ENCODE measurements around the gene ZMIZ2.
"Not testable (repeated sequence)": the region's sequence is repeated elsewhere in the genome, so short reads cannot be mapped to it uniquely, and the experiment has no call there.

The ZMIZ2 gene

GRCh38 chr7:44759246-44759645 is 10.6 kb downstream of the ZMIZ2 start:
- no peak for DNase-seq

- no peak for DNase-seq
Measured at GRCh38 chr7:44760034-44760580, 11.5 kb downstream of the ZMIZ2 start.

GRCh38 chr7:44761207-44762161 is 12.8 kb downstream of the ZMIZ2 start:
- DNase-seq: no peak

DNA sequence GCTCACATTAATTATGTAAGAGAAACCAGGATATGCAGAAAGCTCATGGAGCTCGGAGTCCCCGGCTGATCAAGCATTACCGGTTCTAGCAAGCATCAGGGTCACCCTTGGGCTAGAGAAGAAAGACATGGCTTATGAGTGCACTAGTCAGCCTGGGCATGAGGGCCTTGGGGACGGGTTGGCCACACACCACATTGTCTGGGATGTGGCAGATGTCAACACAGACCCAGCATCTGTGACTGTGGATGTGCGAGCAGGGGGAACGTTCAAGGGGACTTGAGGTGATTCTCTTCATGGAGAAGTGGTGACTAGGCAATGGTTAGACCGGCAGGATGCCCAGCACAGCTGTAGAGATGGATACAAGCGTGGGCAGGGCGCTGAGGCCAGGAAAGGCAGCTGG is 13.7 kb downstream of the ZMIZ2 start:
- DNase-seq: no peak

GRCh38 chr7:44762726-44763522 is 14.3 kb downstream of the ZMIZ2 start:
- no peak for DNase-seq

DNA sequence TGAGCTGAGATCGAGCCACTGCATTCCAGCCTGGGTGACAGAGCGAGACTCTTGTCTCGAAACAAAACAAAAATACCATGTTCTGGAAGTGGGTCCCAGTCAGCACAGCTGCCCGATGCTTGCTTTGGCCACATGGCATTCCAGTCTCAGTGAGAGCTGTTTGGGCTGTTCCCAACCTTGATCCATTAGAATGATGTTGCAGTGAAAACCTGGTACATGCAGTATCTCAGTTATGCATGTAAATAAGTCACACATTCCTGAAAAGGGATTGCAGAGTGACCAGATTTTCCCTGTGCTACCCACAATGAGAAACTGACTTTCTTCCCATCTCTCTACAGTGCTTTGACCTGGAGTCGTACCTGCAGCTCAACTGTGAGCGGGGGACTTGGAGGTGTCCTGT is 15.4 kb downstream of the ZMIZ2 start:
- no peak for DNase-seq

DNA sequence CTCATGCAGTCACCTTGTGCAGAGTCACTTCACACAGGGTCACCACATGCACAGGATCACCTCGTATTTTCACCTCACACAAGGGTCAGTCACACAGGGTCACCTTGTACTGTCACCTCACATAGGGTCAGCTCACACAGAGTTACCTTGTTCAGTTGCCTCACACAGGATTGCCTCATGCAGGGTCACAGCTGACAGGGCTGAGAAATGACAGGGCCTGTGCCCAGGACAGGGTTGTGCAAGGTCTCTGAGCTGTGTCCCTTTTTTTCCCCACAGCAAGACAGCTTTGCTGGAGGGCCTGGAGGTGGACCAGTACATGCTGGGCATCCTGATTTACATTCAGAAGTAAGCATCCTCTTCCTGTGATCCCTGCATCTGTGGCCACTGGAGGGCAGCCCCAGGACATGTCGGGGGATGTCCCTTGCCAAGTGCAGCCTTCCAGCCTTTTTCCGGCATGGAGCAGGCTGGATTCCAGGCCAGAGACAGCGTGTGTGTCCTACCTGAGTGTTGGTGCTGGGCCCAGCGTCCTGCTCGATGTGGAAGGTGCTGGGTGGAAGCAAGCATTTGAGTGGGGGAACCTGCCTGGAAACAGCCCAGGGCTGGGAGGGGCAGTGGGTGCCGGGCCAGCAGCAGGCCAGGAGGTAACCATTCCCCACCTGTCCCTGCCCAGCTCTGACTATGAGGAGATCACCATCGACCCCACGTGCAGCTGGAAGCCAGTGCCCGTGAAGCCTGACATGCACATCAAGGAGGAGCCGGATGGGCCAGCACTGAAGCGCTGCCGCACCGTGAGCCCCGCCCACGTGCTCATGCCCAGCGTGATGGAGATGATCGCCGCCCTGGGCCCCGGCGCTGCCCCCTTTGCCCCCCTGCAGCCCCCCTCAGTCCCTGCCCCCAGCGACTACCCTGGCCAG is 16.3 kb downstream of the ZMIZ2 start:
- no peak for DNase-seq

DNA sequence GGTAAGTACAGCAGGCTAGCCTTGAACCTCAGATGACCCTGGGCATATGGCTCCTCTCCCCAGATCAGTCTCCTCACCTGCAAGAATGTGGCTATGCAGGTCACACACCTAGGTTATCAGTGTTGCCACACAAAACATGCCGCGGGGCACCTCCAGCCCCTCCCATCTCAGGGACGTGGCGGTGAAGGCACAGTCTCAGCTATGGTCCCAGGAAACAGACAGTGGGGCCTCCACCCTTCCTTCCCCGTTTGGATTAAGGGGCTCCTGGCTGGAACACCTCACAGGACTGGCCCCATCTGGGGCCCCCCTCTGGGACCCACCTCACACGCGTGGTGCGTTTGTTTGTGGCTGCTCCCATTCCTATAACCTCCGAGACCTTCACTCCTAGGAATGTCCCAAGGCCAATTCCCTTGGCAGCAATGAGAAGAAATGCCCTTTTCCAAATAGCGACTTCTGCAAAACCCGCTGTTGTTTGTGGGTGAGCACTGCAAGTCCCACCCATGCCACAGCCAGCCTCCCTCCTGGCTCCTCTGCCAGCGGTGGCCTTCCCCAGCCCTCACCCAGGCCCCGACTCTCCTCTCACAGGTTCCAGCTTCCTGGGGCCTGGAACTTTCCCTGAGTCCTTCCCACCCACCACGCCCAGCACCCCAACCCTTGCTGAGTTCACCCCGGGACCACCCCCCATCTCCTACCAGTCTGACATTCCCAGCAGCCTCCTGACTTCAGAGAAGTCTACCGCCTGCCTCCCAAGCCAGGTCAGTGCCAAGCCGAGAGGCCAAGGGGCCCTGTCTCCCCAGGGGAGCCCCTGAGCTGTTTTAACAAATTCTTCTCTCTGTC is 17.1 kb downstream of the ZMIZ2 start:
- no peak for DNase-seq

GRCh38 chr7:44766416-44766801 is 17.8 kb downstream of the ZMIZ2 start:
- no peak for DNase-seq

GRCh38 chr7:44767134-44767911 is 18.7 kb downstream of the ZMIZ2 start:
- DNase-seq: no peak

DNA sequence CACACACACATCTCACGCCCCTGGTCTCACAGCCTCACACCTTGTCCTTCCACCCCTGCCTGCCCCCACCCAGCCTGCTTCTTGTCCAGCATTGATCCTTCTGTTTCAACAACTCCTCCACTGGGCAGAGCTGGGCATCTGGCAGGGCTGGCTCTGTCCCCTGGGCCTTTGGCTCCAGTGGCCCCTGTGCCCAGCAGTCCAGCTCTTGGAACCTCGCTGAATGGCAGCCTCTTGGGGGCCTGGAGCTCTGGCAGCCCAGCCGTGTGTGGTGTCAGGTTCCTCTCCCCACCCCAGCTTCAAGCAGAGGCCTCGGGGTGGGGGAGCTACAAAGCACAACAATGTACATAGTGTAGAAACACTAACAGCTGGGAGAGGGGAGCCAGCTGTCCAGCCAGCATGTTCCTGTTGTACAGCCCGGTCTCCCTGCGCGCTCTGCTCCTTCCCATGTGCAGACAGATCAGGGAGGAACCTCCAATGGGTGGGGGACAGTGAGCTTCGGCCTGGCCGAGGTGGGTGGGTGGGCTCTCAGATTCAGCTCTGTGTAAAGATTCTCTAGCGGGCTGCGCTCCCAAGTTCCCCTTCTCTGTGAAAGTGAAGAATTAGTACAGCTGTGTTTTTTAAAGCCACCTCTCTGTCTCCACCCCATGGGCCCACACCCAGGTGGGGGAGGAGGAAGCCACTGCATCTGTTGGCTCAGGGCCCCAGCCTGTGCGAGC is 19.4 kb downstream of the ZMIZ2 start:
- DNase-seq: peak; percentile 47

DNA sequence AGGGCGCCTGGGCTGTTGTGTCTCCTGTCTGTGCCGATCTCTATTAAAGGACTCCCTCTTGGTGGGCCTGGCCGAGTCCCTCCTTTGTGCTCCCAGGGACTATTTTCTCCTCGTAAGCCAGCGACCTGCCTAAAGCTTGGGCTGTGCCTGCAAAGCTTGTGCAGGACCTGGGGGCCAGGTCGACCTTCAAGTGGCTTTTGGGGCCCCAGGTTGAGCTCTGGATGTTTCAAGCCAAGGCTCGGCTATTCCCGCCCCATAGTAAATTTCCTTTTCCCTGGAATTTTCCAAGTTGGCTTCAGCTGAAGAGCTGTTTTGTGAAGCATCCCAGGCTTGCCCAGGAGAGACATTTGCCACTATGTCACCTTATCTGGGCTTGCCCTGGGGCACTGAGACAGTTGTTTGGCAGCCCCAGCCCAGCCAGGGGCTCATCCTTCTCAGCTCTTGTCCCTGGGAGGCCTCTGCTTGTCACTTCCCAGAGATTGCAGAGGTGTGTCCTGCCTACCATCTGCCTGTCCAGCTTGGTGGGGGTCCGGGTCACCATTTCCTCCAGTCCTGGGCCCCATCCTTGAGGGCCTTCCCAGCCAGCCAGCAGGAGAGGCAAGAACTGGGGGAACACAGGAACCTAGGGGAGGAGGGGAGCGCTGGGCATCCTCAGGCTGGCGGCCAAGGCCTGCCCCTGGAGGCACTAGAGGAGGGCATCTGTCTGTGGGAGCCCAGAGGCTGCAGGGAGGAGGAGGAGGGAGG is 20.2 kb downstream of the ZMIZ2 start:
- no peak for DNase-seq

DNA sequence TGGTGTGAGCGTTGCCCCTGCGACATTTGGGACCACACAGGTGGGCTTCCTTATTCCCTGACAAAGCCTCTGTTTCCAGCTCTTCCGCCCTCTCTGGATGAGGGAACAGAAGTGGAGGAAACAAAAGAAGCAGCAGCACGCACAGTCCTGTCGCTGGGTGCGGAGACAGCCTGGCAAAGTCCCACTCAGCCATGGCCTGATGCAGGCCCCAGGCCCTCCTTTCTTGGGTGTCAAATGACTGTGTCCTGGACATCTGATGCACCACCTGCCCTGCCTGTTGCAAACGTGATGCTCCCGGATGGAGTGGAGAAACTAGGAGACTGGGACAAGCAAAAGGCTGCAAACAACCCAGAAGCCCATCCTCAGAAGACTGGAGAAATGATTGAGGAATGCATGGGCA is 20.7 kb downstream of the ZMIZ2 start:
- DNase-seq: no peak

DNA sequence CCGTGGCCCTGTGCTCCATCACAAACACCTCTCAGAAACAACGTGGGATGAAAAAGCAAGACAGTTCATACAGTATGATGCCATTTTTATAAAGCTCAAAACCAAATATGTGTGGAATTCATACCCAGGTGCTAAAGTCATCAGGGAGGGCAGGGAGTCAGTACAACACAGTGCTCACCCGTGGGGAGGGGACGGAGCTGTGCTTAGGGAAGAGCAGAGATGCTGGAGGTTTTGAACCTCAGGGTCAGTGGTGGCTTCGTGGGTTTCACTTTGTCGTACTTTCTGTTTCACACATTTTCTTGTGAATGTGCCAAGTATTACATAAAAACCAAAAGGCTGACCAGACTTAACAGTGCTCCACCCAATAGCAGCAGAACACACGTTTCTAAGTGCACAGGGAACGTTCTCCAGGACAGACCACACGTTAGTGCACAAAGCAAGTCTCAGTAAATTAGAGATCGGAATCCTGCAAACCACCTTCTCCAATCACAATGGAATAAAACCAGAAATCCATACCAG is 21.2 kb downstream of the ZMIZ2 start:
- peak; percentile 30 for DNase-seq

DNA sequence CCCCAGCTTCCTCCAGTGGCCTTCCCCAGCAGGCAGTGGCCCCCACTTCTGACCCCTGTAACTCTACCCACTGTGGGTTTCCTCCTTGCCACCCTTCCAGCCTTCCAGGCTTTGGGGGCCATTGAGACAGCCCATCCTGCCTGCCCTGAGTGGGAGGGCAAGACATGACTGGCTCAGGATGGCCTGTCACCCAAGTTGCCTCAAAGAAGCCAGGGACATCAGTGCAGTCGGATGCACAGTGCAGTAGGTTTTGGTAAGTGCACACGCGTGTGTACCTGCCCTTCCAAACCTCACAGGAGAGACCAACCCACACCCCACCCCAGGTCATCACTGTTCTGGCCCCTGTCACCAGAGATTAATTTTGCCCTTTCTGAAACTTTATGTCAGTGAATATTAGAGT is 22.7 kb downstream of the ZMIZ2 start:
- DNase-seq: no peak

- DNase-seq: no peak
Measured at GRCh38 chr7:44772440-44772839, 23.8 kb downstream of the ZMIZ2 start.

DNA sequence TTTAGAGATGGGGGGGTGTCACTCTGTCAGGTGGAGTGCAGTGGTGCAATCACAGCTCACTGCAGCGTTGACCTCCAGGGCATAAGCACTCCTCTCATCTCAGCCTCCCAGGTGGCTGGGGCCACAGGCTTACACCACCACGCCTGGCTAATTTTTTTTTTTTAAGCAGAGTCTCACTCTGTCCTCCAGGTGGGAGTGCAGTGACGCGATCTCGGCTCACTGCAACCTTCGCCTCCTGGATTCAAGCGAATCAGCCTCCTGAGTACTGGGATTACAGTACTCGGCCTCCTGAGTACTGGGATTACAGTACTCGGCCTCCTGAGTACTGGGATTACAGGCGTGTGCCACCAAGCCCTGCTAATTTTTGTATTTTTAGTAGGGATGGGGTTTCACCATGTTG is 24.2 kb downstream of the ZMIZ2 start:
- DNase-seq: no peak

- not testable (repeated sequence) for DNase-seq
Measured at GRCh38 chr7:44774486-44774885, 25.8 kb downstream of the ZMIZ2 start.

Data from NCI-H2029 treated with DMSO at 0.1 percent for 48 hours (cell line).